ENCODE results near the gene KIF18B.

DNA sequence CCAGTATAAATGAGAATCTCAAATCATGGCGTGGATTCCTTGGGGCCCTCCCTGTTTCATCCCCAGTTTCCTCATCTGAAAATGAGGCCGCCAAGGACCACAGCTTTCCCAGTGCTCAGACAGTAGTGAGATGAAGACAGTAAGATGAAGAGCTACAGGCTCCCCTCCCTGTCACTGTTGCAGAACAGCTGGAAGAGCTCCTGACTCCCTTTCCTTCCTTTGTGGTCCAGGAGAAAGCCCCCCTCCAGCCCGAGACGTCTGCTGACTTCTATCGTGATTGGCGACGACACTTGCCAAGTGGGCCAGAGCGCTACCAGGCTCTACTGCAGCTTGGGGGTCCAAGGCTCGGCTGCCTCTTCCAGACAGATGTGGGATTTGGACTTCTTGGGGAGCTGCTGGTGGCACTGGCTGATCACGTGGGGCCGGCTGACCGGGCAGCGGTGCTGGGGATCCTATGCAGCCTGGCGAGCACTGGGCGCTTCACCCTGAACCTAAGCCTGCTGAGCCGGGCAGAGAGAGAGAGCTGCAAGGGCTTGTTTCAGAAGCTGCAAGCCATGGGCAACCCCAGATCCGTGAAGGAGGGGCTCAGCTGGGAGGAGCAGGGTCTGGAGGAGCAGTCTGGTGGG is 45.3 kb downstream of the KIF18B start:
- TF ChIP-seq, protein P1, sequence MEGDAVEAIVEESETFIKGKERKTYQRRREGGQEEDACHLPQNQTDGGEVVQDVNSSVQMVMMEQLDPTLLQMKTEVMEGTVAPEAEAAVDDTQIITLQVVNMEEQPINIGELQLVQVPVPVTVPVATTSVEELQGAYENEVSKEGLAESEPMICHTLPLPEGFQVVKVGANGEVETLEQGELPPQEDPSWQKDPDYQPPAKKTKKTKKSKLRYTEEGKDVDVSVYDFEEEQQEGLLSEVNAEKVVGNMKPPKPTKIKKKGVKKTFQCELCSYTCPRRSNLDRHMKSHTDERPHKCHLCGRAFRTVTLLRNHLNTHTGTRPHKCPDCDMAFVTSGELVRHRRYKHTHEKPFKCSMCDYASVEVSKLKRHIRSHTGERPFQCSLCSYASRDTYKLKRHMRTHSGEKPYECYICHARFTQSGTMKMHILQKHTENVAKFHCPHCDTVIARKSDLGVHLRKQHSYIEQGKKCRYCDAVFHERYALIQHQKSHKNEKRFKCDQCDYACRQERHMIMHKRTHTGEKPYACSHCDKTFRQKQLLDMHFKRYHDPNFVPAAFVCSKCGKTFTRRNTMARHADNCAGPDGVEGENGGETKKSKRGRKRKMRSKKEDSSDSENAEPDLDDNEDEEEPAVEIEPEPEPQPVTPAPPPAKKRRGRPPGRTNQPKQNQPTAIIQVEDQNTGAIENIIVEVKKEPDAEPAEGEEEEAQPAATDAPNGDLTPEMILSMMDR (conservative IDR thresholded peaks at IDR 0.05): no peak
- no peak for TF ChIP-seq EZH2 (IDR thresholded peaks at IDR 0.05; ENCODE audit: low read depth)
